ENCODE data around the gene EFCAB9. TPM values are rescaled to one million over a fixed set of nuclear protein-coding genes. Genes with fewer than 3 reads are reported as not detected.

The EFCAB9 gene
- total RNA-seq, 1 experiment from 2014 or later, result not detected

- no peak for DNase-seq
- Histone ChIP-seq H3K4me3 (ENCODE audit: insufficient read depth, low read depth, low read length) (no peak overlapping the region), H3K36me3 (replicated peaks; ENCODE audit: control insufficient read depth, insufficient read depth, low read length) (peaks cover 2% of the 10 kb centered on the region), H3K27me3 (ENCODE audit: control insufficient read depth, insufficient read depth, low read length) (no peaks in the 10 kb centered on the region)
These were observed 31.0 kb downstream of the EFCAB9 start for GRCh38 chr5:172224996-172225395.

- Histone ChIP-seq H3K4me3 (ENCODE audit: insufficient read depth, low read depth, low read length) (no peak overlapping the region), H3K27me3 (ENCODE audit: control insufficient read depth, insufficient read depth, low read length) (no peaks in the 10 kb centered on the region), H3K36me3 (replicated peaks; ENCODE audit: control insufficient read depth, insufficient read depth, low read length) (peaks cover 6% of the 10 kb centered on the region)
- DNase-seq, result no peak
These were observed 35.9 kb downstream of the EFCAB9 start for GRCh38 chr5:172229904-172230303.

GRCh38 chr5:172234031-172234430 lies 40.1 kb downstream of the EFCAB9 start:
- Histone ChIP-seq H3K4me3 (ENCODE audit: insufficient read depth, low read depth, low read length) (no peak overlapping the region), H3K36me3 (replicated peaks; ENCODE audit: control insufficient read depth, insufficient read depth, low read length) (peaks cover 5% of the 10 kb centered on the region), H3K27me3 (ENCODE audit: control insufficient read depth, insufficient read depth, low read length) (no peaks in the 10 kb centered on the region)
- DNase-seq, result no peak

GRCh38 chr5:172235132-172235780 lies 41.3 kb downstream of the EFCAB9 start:
- no peak overlapping the region for H3K4me3 ChIP-seq (ENCODE audit: insufficient read depth, low read depth, low read length)
- H3K36me3 ChIP-seq (replicated peaks; ENCODE audit: control insufficient read depth, insufficient read depth, low read length), result peaks cover 5% of the 10 kb centered on the region
- H3K27me3 ChIP-seq (ENCODE audit: control insufficient read depth, insufficient read depth, low read length), result no peaks in the 10 kb centered on the region
- no peak for DNase-seq

GRCh38 chr5:172235827-172236736 lies 42.1 kb downstream of the EFCAB9 start:
- no peak for DNase-seq
- H3K27me3 ChIP-seq (ENCODE audit: control insufficient read depth, insufficient read depth, low read length), result no peaks in the 10 kb centered on the region
- peaks cover 5% of the 10 kb centered on the region for H3K36me3 ChIP-seq (replicated peaks; ENCODE audit: control insufficient read depth, insufficient read depth, low read length)
- no peak overlapping the region for H3K4me3 ChIP-seq (ENCODE audit: insufficient read depth, low read depth, low read length)

- Histone ChIP-seq H3K27me3 (ENCODE audit: control insufficient read depth, insufficient read depth, low read length) (no peaks in the 10 kb centered on the region), H3K4me3 (ENCODE audit: insufficient read depth, low read depth, low read length) (no peak overlapping the region), H3K36me3 (replicated peaks; ENCODE audit: control insufficient read depth, insufficient read depth, low read length) (peaks cover 2% of the 10 kb centered on the region; the same call in 1 of the 2 replicates)
- DNase-seq, result no peak
These were observed 44.4 kb downstream of the EFCAB9 start for GRCh38 chr5:172238334-172238733.

GRCh38 chr5:172243302-172243701 lies 49.3 kb downstream of the EFCAB9 start:
- no peaks in the 10 kb centered on the region for H3K36me3 ChIP-seq (replicated peaks; ENCODE audit: control insufficient read depth, insufficient read depth, low read length)

GRCh38 chr5:172245046-172245445 lies 51.1 kb downstream of the EFCAB9 start:
- H3K4me3 ChIP-seq (ENCODE audit: insufficient read depth, low read depth, low read length), result no peak overlapping the region
- no peak for DNase-seq
- H3K27me3 ChIP-seq (ENCODE audit: control insufficient read depth, insufficient read depth, low read length), result no peaks in the 10 kb centered on the region
- no peaks in the 10 kb centered on the region for H3K36me3 ChIP-seq (replicated peaks; ENCODE audit: control insufficient read depth, insufficient read depth, low read length)

More at GRCh38 chr5:172243302-172243701, 49.3 kb downstream of the EFCAB9 start:
- Histone ChIP-seq H3K27me3 (ENCODE audit: control insufficient read depth, insufficient read depth, low read length) (no peaks in the 10 kb centered on the region), H3K4me3 (ENCODE audit: insufficient read depth, low read depth, low read length) (no peak overlapping the region)
- DNase-seq, result no peak

DNA sequence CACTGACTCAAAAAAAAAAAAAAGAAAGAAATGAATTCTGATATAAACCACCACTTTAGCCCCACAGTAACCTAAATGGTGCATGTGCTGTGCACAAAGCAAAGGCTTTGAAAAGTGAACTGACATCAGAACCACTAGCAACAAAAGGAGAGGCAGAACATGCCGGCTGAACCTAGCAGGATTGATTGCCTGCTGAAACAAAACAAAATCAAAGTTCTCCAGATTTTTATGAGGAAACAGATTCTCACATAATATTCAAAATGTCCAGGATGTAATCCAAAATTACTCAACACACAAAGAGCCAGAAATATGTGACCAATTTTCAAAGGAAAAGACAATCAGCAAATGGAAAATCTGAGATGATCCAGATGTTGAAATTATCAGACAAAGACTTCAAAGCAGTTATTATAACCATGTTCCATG lies 51.7 kb downstream of the EFCAB9 start:
- Histone ChIP-seq H3K36me3 (replicated peaks; ENCODE audit: control insufficient read depth, insufficient read depth, low read length) (no peaks in the 10 kb centered on the region), H3K4me3 (ENCODE audit: insufficient read depth, low read depth, low read length) (no peak overlapping the region), H3K27me3 (ENCODE audit: control insufficient read depth, insufficient read depth, low read length) (no peaks in the 10 kb centered on the region)
- no peak for DNase-seq

- no peaks in the 10 kb centered on the region for H3K36me3 ChIP-seq (replicated peaks; ENCODE audit: control insufficient read depth, insufficient read depth, low read length)
- no peak for DNase-seq
- H3K4me3 ChIP-seq (ENCODE audit: insufficient read depth, low read depth, low read length), result no peak overlapping the region
- H3K27me3 ChIP-seq (ENCODE audit: control insufficient read depth, insufficient read depth, low read length), result no peaks in the 10 kb centered on the region
These were observed 54.7 kb downstream of the EFCAB9 start for GRCh38 chr5:172248637-172249036.

DNA sequence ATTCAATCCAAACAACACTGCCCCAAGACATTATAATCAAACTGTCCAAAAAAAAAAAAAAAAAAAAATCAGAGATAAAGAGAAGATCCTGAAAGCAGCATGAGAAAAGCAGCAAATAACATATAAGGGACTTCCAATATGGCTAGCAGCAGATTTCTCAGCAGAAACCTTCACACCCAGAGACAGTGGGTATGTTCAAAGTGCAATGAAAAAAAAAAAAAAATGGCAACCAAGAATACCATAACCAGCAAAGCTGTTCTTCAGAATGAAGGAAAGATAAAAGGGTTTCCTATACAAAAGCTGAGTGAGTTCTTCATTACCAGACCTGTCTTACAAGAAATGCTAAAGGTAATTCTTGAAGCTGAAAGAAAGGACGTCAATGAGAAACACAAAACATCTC lies 57.4 kb downstream of the EFCAB9 start:
- Histone ChIP-seq H3K27me3 (ENCODE audit: control insufficient read depth, insufficient read depth, low read length) (no peaks in the 10 kb centered on the region), H3K36me3 (replicated peaks; ENCODE audit: control insufficient read depth, insufficient read depth, low read length) (peaks cover 2% of the 10 kb centered on the region; the same call in 1 of the 2 replicates), H3K4me3 (ENCODE audit: insufficient read depth, low read depth, low read length) (no peak overlapping the region)
- DNase-seq, result no peak

- no peak for DNase-seq
- Histone ChIP-seq H3K27me3 (ENCODE audit: control insufficient read depth, insufficient read depth, low read length) (no peaks in the 10 kb centered on the region), H3K4me3 (ENCODE audit: insufficient read depth, low read depth, low read length) (no peak overlapping the region)
These were observed 58.5 kb downstream of the EFCAB9 start for GRCh38 chr5:172252501-172252900.

More at GRCh38 chr5:172252501-172252900, 58.5 kb downstream of the EFCAB9 start:
- peaks cover 2% of the 10 kb centered on the region; the same call in 1 of the 2 replicates for H3K36me3 ChIP-seq (replicated peaks; ENCODE audit: control insufficient read depth, insufficient read depth, low read length)
